Measurements from ENCODE around the gene ZNF774.

- TF ChIP-seq CTCF (IDR thresholded peaks at IDR 0.05; ENCODE audit: insufficient read depth, low read length) (no peak), POLR2AphosphoS5 (IDR thresholded peaks at IDR 0.05; ENCODE audit: low read depth) (no peak), GABPA (IDR thresholded peaks at IDR 0.05; ENCODE audit: low read depth) (peak; percentile 11; the same call in 1 of the 2 replicates), REST (IDR thresholded peaks at IDR 0.05; ENCODE audit: insufficient replicate concordance, low read depth) (no peak)
These were observed 48.8 kb downstream of the ZNF774 start for GRCh38 chr15:90400759-90401314.

Data from HL-60 (cell line).